Endothelial cell of umbilical vein (primary cell): ENCODE data around the gene ACP2. TPM values are rescaled to one million over a fixed set of nuclear protein-coding genes. Genes with fewer than 3 reads are reported as not detected.

Experiments
- BruUV-seq: library from RNA; stranded (reverse); fragments of 400-500 nt; replicated peaks from 2 replicates; lab custom pipeline; 2021; lab: Mats Ljungman, UMichigan
- CTCF ChIA-PET: fragments of 300-600, 350-600 bp; sonication (Branson Sonifier 250); formaldehyde crosslinking; loops from one replicate; lab custom pipeline; 2021; ENCODE audit warnings: antibody characterized with exemption, inconsistent platforms; lab: Charles Lee
- POLR2A ChIA-PET: fragments of 300-600, 350-600 bp; sonication (Branson Sonifier 250); formaldehyde crosslinking; loops from one replicate; lab custom pipeline; 2021; ENCODE audit warnings: antibody characterized with exemption, inconsistent platforms; lab: Charles Lee
- DNase-seq: peaks from one replicate; pipeline ENCODE4 v3.0.0-alpha.2; 2011; ENCODE audit warnings: low read depth, low spot score
- FAIRE-seq: peaks from 2 replicates; lab custom pipeline; 2011; peaks lifted over from hg19 to GRCh38; lab: Jason Lieb, UNC
- H2AFZ ChIP-seq: 2 replicates; pipeline ENCODE4 v1.6.0; 2012; ENCODE audit warnings: low read depth, low read length, control low read depth, inconsistent platforms
- H3K27ac ChIP-seq: 2 replicates; pipeline ENCODE4 v1.5.1; 2011; ENCODE audit warnings: low read depth, mild to moderate bottlenecking, control low read depth, low read length, moderate library complexity; ENCODE audit not compliant: insufficient read depth
- H3K27me3 ChIP-seq, 2 experiments: 2 replicates each; pipeline versions ENCODE4 v1.6.0 to v1.6.1; 2011; ENCODE audit warnings: low read length in 2 of 2, mixed read lengths in 1 of 2; ENCODE audit not compliant: control insufficient read depth in 2 of 2, insufficient read depth in 2 of 2
- H3K36me3 ChIP-seq, 2 experiments: 2 replicates in 1 of 2; 3 replicates in 1 of 2; pipeline ENCODE4 v1.5.1; 2011; ENCODE audit warnings: low read length in 2 of 2, mild to moderate bottlenecking in 1 of 2, moderate library complexity in 1 of 2; ENCODE audit not compliant: control insufficient read depth in 2 of 2, insufficient read depth in 2 of 2; ENCODE audit errors: extremely low read depth in 1 of 2
- H3K4me1 ChIP-seq: 3 replicates; pipeline ENCODE4 v1.5.1; 2011; ENCODE audit warnings: mild to moderate bottlenecking, low read length; ENCODE audit not compliant: control insufficient read depth, insufficient read depth; ENCODE audit errors: extremely low read depth
- H3K4me2 ChIP-seq: 2 replicates; pipeline ENCODE4 v1.6.1; 2011; ENCODE audit warnings: low read length, control low read depth, mixed read lengths; ENCODE audit not compliant: insufficient read depth
- H3K4me3 ChIP-seq, 3 experiments: fragments of 200-600 bp in 1 of 3; sonication (generic), shearing (Covaris generic) in 1 of 3; replicated peaks in 1 of 3; 2 replicates each; pipeline ENCODE4 v1.5.1; 2011 to 2016; ENCODE audit warnings: control low read depth in 3 of 3, low read length in 3 of 3, mild to moderate bottlenecking in 2 of 3, inconsistent platforms in 1 of 3, low read depth in 1 of 3, moderate library complexity in 1 of 3; ENCODE audit not compliant: insufficient read depth in 1 of 3
- H3K79me2 ChIP-seq: 2 replicates; pipeline ENCODE4 v1.6.0; 2012; ENCODE audit warnings: low read length, inconsistent platforms; ENCODE audit not compliant: control insufficient read depth, insufficient read depth
- H3K9ac ChIP-seq: replicated peaks from 2 replicates; pipeline ENCODE3; 2011; ENCODE audit warnings: low read length, control low read depth; ENCODE audit not compliant: insufficient read depth; ENCODE audit errors: extremely low read depth
- H3K9me1 ChIP-seq: replicated peaks from 3 replicates; pipeline ENCODE4 v1.6.0; 2011; ENCODE audit warnings: mild to moderate bottlenecking, low read length; ENCODE audit not compliant: control insufficient read depth, insufficient read depth; ENCODE audit errors: extremely low read depth
- H3K9me3 ChIP-seq: replicated peaks from 2 replicates; pipeline ENCODE4 v1.5.1; 2012; ENCODE audit warnings: low read length, inconsistent platforms; ENCODE audit not compliant: control insufficient read depth, insufficient read depth
- H4K20me1 ChIP-seq: replicated peaks from 2 replicates; pipeline ENCODE3; 2011; ENCODE audit warnings: mild to moderate bottlenecking, low read length; ENCODE audit not compliant: control insufficient read depth, insufficient read depth; ENCODE audit errors: extremely low read depth
- CTCF ChIP-seq, 2 donors: IDR thresholded peaks; 1 replicate in 1 of 2; 2 replicates in 1 of 2; pipeline ENCODE4 v1.5.1; 2011; ENCODE audit warnings: low read length in 2 of 2, mild to moderate bottlenecking in 2 of 2, moderate library complexity in 2 of 2, control low read depth in 1 of 2, inconsistent platforms in 1 of 2, low read depth in 1 of 2; ENCODE audit not compliant: insufficient read depth in 1 of 2; ENCODE audit errors: extremely low read depth in 1 of 2
- EZH2 ChIP-seq: IDR thresholded peaks from 2 replicates; pipeline ENCODE4 v1.6.1; 2012; ENCODE audit warnings: borderline replicate concordance, low read depth, mild to moderate bottlenecking, moderate library complexity, low read length, inconsistent platforms; ENCODE audit not compliant: severe bottlenecking
- FOS ChIP-seq: IDR thresholded peaks from 2 replicates; pipeline ENCODE4 v1.6.1; 2011; ENCODE audit warnings: mild to moderate bottlenecking, low read length, moderate library complexity, borderline replicate concordance; ENCODE audit not compliant: insufficient read depth
- GATA2 ChIP-seq: IDR thresholded peaks from 2 replicates; pipeline ENCODE4 v1.7.0; 2011; ENCODE audit warnings: low read depth, mild to moderate bottlenecking, moderate library complexity, mixed read lengths, low read length; ENCODE audit not compliant: insufficient read length, insufficient read depth
- JUN ChIP-seq: IDR thresholded peaks from 2 replicates; pipeline ENCODE4 v1.6.1; 2011; ENCODE audit warnings: borderline replicate concordance, low read depth; ENCODE audit not compliant: insufficient read length, insufficient read depth
- MAX ChIP-seq: IDR thresholded peaks from 2 replicates; pipeline ENCODE4 v1.6.1; 2011; ENCODE audit not compliant: insufficient read depth, insufficient read length
- MYC ChIP-seq: IDR thresholded peaks from one replicate; pipeline ENCODE4 v1.6.1; 2011; ENCODE audit warnings: mild to moderate bottlenecking, low read depth, low read length
- POLR2A ChIP-seq: IDR thresholded peaks from 2 replicates; pipeline ENCODE4 v1.6.1; 2012; ENCODE audit warnings: low read depth, mild to moderate bottlenecking, control low read depth, low read length
- POLR2AphosphoS5 ChIP-seq: IDR thresholded peaks from 2 replicates; pipeline ENCODE4 v1.6.1; 2012; ENCODE audit warnings: low read depth, mild to moderate bottlenecking, control low read depth, low read length, moderate library complexity; ENCODE audit not compliant: insufficient read depth
- dilution Hi-C: fragments of 300-500 bp; cut with MboI; formaldehyde crosslinking; loops from one replicate; pipeline ENCODE4 v1.15.0; 2019; ENCODE audit warnings: low sequenced_read_pairs; ENCODE audit not compliant: extremely low pct_ligation_motif_present
- intact Hi-C: fragments of 100-400 bp; cut with micrococcal nuclease; formaldehyde crosslinking; loops from one replicate; pipeline ENCODE4 v1.10.0; 2022
- polyA plus RNA-seq, 4 experiments: library from polyadenylated mRNA; depleted of rRNA in 3 of 4; stranded (reverse) in 3 of 4; unstranded in 1 of 4; fragments of >200 nt; gene quantifications; 2 replicates each; pipeline versions ENCODE4 v1.2.1 to v1.2.3, GENCODE V29; 2011 to 2012; ENCODE audit warnings: missing spikeins in 1 of 4
- total RNA-seq: library from RNA; stranded (reverse); gene quantifications from 2 replicates; pipeline ENCODE4 v1.2.3, GENCODE V29; 2021

ACP2 gene
- total and polyA plus RNA-seq, 2 donors (not counting 3 experiments of a cell fraction or from before 2014, with no cell fraction given), result 35.6 to 49.2 TPM

GRCh38 chr11:47264119-47264518, 15.5 kb upstream of the ACP2 start:
- Histone ChIP-seq H3K27ac (no peak overlapping the region), H3K36me3 (no peaks in the 10 kb centered on the region), H3K79me2 (no peaks in the 10 kb centered on the region), H3K27me3 (no peaks in the 10 kb centered on the region), H3K4me2 (no peak overlapping the region), H3K9me3 (no peaks in the 10 kb centered on the region), H3K9me1 (no peaks in the 10 kb centered on the region), H4K20me1 (no peaks in the 10 kb centered on the region), H2AFZ (no peak overlapping the region), H3K4me3 (no peak overlapping the region), H3K9ac (no peak overlapping the region), H3K4me1 (peaks cover 26% of the 10 kb centered on the region)
- intact Hi-C loops, result no loop called here
- DNase-seq (no peak), FAIRE-seq (no peak)
- POLR2A ChIA-PET, result no interaction called here
- CTCF ChIA-PET, result interaction anchor here (3.2 kb wide), 1 partner anchor 30 kb away, joined by 10 read pairs; no protein-coding TSS in a partner anchor
- TF ChIP-seq GATA2 (no peak), POLR2A (no peak), JUN (no peak), FOS (no peak), EZH2 (no peak), MYC (no peak)
- BruUV-seq, result no TSS peak
- dilution Hi-C loops, result no loop called here

- intact Hi-C loops, result no loop called here
Measured at GRCh38 chr11:47261291-47261800, 12.7 kb upstream of the ACP2 start.

More at GRCh38 chr11:47261291-47261800, 12.7 kb upstream of the ACP2 start:
- dilution Hi-C loops, result no loop called here
- H3K9me1 ChIP-seq, result no peaks in the 10 kb centered on the region
- peaks cover 27% of the 10 kb centered on the region for H3K4me1 ChIP-seq
- FAIRE-seq (no peak), DNase-seq (no peak)
- ChIA-PET POLR2A (no interaction called here), CTCF (interaction anchor here (0.8 to 3.1 kb wide), 3 partner anchors 12 to 94 kb away, joined by 3 to 16 read pairs (median 7); no protein-coding TSS in a partner anchor)
- no peak overlapping the region for H3K27ac ChIP-seq
- no peak overlapping the region for H3K4me2 ChIP-seq
- no peak overlapping the region for H2AFZ ChIP-seq
- H3K4me3 ChIP-seq, result no peak overlapping the region
- no peaks in the 10 kb centered on the region for H3K79me2 ChIP-seq
- BruUV-seq, result no TSS peak
- TF ChIP-seq MAX, result no peak
- TF ChIP-seq POLR2A, result no peak
- no peak for TF ChIP-seq JUN
- no peak for TF ChIP-seq POLR2AphosphoS5
- no peak for TF ChIP-seq CTCF (IDR thresholded peaks at IDR 0.05; ENCODE audit: extremely low read depth in 1 of 2, insufficient read depth in 1 of 2, low read depth in 1 of 2, low read length in 2 of 2)
- no peak for TF ChIP-seq MYC
- no peaks in the 10 kb centered on the region for H4K20me1 ChIP-seq
- H3K36me3 ChIP-seq, result no peaks in the 10 kb centered on the region
- no peak overlapping the region for H3K9ac ChIP-seq
- H3K27me3 ChIP-seq, result no peaks in the 10 kb centered on the region
- no peaks in the 10 kb centered on the region for H3K9me3 ChIP-seq
